NCI-H1417 (cell line): ENCODE measurements around the gene CCDC85C.
A peak's percentile ranks its signal among the peaks of the same experiment; 100 is the strongest.

Source experiments
- DNase-seq, 3 experiments: peaks; one replicate each; lab custom pipeline; 2025; lab: John Stamatoyannopoulos, UW

The CCDC85C gene

GRCh38 chr14:99573000-99573330 is 31.0 kb downstream of the CCDC85C start:
- DNase-seq, result peak in 2 of 3 experiments; percentile 25 to 68

GRCh38 chr14:99572173-99572999 is 31.6 kb downstream of the CCDC85C start:
- DNase-seq, result peak; percentile 14 to 79 (median 46)

DNA sequence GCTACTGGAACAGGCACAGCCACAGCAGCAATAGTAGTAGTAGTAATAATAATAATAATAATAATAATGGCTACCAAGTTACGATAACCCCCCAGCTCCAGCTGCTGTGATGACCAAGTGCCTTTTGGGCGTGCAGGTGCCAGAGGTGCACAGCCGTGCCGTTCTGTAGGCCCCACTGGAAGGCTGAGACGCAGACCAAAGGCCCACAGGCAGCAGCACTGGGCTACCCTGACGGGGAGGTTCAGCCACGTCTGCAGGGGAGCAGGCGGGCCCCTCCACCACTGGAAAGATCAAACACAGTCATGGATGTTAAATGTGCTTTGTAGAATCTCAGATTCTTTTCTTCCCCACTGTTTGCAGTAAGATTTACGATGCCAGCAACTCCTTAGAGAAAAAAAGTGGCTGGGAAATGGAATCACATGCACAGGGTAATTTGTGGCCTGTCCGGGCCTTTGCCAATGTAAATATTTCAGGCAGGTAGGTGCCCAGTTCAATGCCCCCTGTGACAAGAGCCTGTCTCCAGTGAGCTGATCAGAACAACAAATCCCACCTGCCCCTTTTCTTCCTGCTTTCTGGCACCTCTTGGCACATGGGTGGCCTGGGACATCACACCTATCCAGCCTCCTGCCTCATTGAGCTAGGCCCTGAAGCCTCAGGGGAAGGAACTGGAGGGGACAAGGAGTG is 32.6 kb downstream of the CCDC85C start:
- peak; percentile 19 to 81 (median 31) for DNase-seq

- DNase-seq, result peak in 1 of 3 experiments; percentile 40
Measured at GRCh38 chr14:99570544-99571302, 33.3 kb downstream of the CCDC85C start.

- no peak for DNase-seq
Measured at GRCh38 chr14:99569725-99570543, 34.1 kb downstream of the CCDC85C start.

DNA sequence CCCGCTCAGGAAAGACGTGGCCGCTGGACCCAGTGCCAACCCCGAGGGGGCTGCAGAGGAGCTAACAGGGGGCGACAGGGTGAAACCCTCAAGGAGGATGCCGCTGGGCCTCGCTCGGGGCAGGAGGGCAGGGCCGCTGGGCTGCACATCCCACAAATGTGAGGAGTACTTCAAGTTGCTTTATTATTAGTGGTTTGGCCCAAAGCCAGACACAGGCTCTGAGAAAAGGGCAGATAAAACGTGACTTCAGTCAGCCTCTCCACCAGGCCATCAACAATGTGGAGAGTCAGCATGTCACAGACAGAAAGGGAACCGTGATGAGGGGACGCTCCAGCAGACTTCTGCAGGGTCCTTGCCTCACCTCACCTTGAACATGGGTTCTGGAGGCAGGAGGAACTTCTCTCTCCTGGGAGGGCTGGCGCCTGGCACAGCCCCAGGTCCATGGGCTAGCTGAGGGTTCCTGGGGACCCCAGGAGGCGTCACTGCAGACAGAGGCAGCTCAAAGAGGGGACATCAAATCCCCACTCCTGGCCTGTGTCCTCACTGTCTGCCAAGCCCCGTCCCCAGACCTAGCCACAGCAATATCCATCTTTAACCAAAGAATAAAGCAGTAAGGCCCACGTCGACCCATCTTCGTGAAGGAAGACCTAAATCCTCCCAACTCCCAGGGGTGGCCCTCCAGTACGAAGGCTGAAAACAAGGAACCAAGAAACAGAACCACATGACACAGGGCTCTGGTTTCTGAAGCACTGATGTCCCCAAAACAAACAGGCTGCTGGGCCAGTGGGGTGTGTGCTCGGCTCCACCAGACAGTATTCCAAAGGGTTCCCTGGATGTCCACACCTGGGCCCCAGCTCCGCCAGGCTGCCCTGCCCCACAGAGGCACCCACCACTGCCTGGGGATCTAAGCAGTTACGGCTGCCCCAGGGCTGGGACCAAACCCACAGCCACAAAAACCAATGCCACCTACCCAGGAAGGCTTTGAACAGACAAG is 35.1 kb downstream of the CCDC85C start:
- peak; percentile 19 to 81 (median 71) for DNase-seq

DNA sequence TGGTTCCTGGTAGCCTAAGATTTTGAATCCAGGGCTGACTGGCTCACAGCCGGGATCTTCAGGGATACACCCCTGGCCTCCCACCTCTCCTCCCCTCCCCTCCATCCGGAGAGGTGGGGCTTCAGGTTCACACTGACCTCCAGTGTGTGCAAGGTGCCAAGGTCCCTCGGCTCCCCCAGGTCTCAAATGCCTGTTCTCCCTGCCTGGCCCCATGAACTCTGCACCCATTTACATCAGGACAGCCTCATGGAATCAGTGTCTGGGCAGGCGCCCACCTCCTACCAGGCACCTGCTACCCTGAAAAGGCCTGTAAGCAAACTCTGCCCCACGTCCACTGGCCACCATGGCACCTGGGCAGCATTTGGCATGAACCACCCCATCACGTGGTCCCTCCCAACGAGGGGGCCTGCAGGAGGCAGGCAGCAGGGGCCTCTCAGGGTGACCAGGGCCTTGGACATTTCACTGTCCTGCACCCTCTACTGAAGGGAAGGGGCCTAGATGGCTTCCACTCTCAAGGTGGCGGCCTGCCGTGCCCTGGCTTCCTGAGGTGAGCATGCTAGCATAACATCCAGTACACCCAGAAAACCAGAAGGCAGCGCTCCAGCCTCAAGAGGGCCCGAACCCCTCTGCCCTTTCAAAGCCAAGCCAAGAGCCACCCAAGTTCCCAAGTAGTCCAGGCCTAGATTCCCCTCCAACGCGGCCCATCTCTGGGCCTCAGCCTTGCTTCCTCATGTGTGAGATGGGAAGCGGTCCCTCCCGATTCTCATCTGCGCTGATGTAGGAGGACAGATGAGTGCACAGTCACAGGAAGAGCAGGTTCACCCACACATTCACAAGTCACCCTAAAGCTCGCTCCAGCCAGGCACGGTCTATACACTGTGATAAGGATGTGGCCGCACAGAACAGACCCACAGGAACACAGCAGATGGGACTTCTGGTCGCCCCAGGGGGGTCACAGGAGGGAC is 37.3 kb downstream of the CCDC85C start:
- no peak for DNase-seq

GRCh38 chr14:99566009-99566389 is 38.0 kb downstream of the CCDC85C start:
- DNase-seq, result no peak

- DNase-seq, result no peak
Measured at GRCh38 chr14:99565383-99565782, 38.6 kb downstream of the CCDC85C start.

GRCh38 chr14:99564926-99565259 is 39.1 kb downstream of the CCDC85C start:
- no peak for DNase-seq

- peak; percentile 62 to 89 (median 68) for DNase-seq
Measured at GRCh38 chr14:99564256-99564925, 39.6 kb downstream of the CCDC85C start.

- no peak for DNase-seq
Measured at GRCh38 chr14:99563749-99564129, 40.3 kb downstream of the CCDC85C start.

DNA sequence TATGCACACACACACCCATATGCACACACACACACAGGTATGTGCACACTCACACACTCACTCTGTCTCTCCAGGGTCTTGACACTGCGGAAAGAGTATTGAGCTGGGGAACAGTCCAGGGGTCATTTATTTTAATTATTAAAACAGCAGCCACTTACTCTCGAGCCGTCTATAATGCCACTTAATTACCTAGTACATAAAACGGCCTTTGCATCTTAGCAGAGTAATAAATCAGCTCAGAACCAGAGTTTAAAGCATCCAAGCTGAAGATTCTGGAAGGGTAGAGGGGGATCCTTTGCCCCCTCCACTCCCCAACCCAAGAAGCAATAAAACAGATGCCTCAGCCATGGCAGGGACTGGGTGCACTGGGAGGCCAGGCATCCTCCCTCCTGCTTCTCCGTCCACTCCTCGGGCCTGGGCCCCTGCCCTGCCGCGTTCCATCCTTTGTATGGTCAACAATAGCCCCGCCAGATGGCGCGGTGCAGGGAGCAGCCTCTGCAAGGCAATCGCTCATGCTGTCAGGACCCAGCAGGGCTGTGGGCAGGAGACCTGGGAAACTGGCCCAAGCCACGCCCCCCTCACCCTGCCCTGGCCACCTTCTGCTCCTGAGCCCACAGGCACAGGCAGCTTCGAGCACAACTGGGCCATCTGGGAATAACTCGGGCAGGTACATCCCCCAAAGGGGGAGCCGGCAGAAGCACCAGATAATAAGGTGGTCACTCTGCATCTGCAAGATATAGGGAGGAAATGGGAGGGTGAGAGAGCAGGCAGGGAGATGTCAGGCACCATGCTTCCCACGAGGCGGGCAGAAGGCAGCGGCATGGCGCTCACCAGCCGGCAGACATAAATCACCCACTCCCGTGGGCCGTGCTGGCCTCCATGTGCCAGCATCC is 40.9 kb downstream of the CCDC85C start:
- peak in 2 of 3 experiments; percentile 93 to 97 for DNase-seq

GRCh38 chr14:99561864-99562263 is 42.1 kb downstream of the CCDC85C start:
- DNase-seq, result peak in 2 of 3 experiments; percentile 71 to 87

- peak in 2 of 3 experiments; percentile 87 to 97 for DNase-seq
Measured at GRCh38 chr14:99560922-99561683, 42.9 kb downstream of the CCDC85C start.

DNA sequence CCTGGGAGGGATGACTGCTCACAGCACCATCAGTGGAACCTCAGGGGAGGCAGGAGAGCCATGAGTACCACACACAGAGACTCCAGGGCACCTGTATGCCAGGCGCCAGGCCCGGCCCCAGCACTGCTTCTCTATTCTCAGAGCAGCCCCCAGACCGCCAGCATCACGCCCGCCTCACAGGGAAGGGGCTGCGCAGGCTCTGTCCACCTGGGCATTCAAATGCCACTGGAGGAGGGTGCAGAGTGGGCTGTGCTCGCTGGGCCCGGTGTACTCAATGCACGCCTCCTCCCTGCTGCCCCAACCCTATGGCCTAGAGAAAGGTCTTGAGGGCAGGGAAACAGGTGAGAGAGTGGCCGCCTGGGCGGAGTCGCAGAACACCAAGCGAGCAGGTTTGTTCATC is 43.6 kb downstream of the CCDC85C start:
- DNase-seq, result no peak
